CD4-positive, alpha-beta T cell (primary cell): ENCODE results near the gene ZNF100. TPM values are rescaled to one million over a fixed set of nuclear protein-coding genes. Genes with fewer than 3 reads are reported as not detected.

Source experiments
- ATAC-seq: fragments of 200-7000 bp; cut with Tn5 transposase; one replicate; pipeline ENCODE4 v1.10.0; 2022; ENCODE audit warnings: mild to moderate bottlenecking; ENCODE audit not compliant: poor library complexity
- CTCF ChIA-PET: fragments of 350-600 bp; sonication (Branson Sonifier 250); formaldehyde crosslinking; loops from one replicate; lab custom pipeline; 2021; ENCODE audit warnings: antibody characterized with exemption, inconsistent platforms; lab: Charles Lee
- POLR2A ChIA-PET: fragments of 350-600 bp; sonication (Branson Sonifier 250); formaldehyde crosslinking; loops from one replicate; lab custom pipeline; 2021; ENCODE audit warnings: antibody characterized with exemption, inconsistent platforms; lab: Charles Lee
- DNase-seq, 14 experiments: peaks; one replicate each; pipeline ENCODE4 v3.0.0-alpha.2; 2013 to 2020; ENCODE audit warnings: mixed read lengths in 2 of 14
- H3K27ac ChIP-seq, 2 donors: one replicate each; pipeline versions ENCODE4 v1.5.1 to v1.7.0; 2013; ENCODE audit warnings: low read length in 2 of 2, low read depth in 1 of 2, mild to moderate bottlenecking in 1 of 2
- H3K27me3 ChIP-seq, 2 experiments: 1 replicate in 1 of 2; 2 replicates in 1 of 2; pipeline versions ENCODE4 v1.6.1 to v1.7.0; 2013; ENCODE audit warnings: low read length in 2 of 2, control low read depth in 1 of 2, mild to moderate bottlenecking in 1 of 2, moderate library complexity in 1 of 2; ENCODE audit not compliant: insufficient read depth in 2 of 2, control insufficient read depth in 1 of 2
- H3K36me3 ChIP-seq: one replicate; pipeline ENCODE4 v1.6.1; 2013; ENCODE audit warnings: low read length, control low read depth; ENCODE audit not compliant: insufficient read depth
- H3K4me1 ChIP-seq: one replicate; pipeline ENCODE4 v1.6.1; 2013; ENCODE audit warnings: low read length, control low read depth; ENCODE audit not compliant: insufficient read depth
- H3K4me3 ChIP-seq: one replicate; pipeline ENCODE4 v1.5.1; 2013; ENCODE audit warnings: mild to moderate bottlenecking, low read length, moderate library complexity
- H3K9me3 ChIP-seq, 2 experiments: 1 replicate in 1 of 2; 2 replicates in 1 of 2; pipeline versions ENCODE4 v1.6.1 to v1.7.0; 2013; ENCODE audit warnings: low read length in 2 of 2, mild to moderate bottlenecking in 2 of 2, control low read depth in 1 of 2, moderate library complexity in 1 of 2; ENCODE audit not compliant: control insufficient read depth in 1 of 2, insufficient read depth in 1 of 2
- H3K27ac Mint-ChIP-seq: one replicate; pipeline ENCODE4 v1.8.0; 2020; ENCODE audit warnings: mixed read lengths
- H3K27me3 Mint-ChIP-seq: one replicate; pipeline ENCODE4 v1.8.0; 2021; ENCODE audit warnings: mixed read lengths
- H3K36me3 Mint-ChIP-seq: one replicate; pipeline ENCODE4 v1.8.0; 2021; ENCODE audit warnings: low read depth, mixed read lengths
- H3K4me1 Mint-ChIP-seq: one replicate; pipeline ENCODE4 v1.8.0; 2021; ENCODE audit warnings: low read depth, mixed read lengths
- H3K4me3 Mint-ChIP-seq: one replicate; pipeline ENCODE4 v1.8.0; 2020; ENCODE audit warnings: mild to moderate bottlenecking, mixed read lengths
- H3K9me3 Mint-ChIP-seq: one replicate; pipeline ENCODE4 v1.8.0; 2020; ENCODE audit warnings: mixed read lengths
- CTCF ChIP-seq: fragments of 200-600 bp; IDR thresholded peaks from one replicate; pipeline ENCODE4 v1.8.0; 2022; ENCODE audit warnings: antibody characterized with exemption, mild to moderate bottlenecking
- intact Hi-C, 2 experiments: fragments of 100-400 bp; cut with DNase I in 1 of 2; cut with micrococcal nuclease in 1 of 2; formaldehyde crosslinking; loops; one replicate each; pipeline versions ENCODE4 v1.15.1 to v1.9.0; 2023 to 2025; cut with DNase I, micrococcal nuclease
- total RNA-seq, 174 experiments: library from RNA in 2 of 174; stranded (reverse) in 2 of 174; gene quantifications; one replicate each; pipeline ENCODE4 v1.2.3 and lab custom pipeline; 2021 to 2026

ZNF100 gene
- total RNA-seq, 2 experiments from 2014 or later = 10.8 to 11.0 TPM

- Histone ChIP-seq H3K27ac (no peak overlapping the region), H3K27me3 (no peaks in the 10 kb centered on the region), H3K4me1 (no peaks in the 10 kb centered on the region), H3K9me3 (no peaks in the 10 kb centered on the region), H3K4me3 (no peak overlapping the region), H3K36me3 (no peaks in the 10 kb centered on the region)
- POLR2A ChIA-PET = no interaction called here
- H3K36me3 Mint-ChIP-seq = no peaks in the 10 kb centered on the region
- TF ChIP-seq CTCF = no peak
- ATAC-seq (no peak), DNase-seq (no peak)
- intact Hi-C loops = no loop called here
- H3K4me1 Mint-ChIP-seq = no peaks in the 10 kb centered on the region
- CTCF ChIA-PET = no interaction called here
- no peaks in the 10 kb centered on the region for H3K27me3 Mint-ChIP-seq
- no peak overlapping the region for H3K4me3 Mint-ChIP-seq
- H3K27ac Mint-ChIP-seq = no peak overlapping the region
- no peaks in the 10 kb centered on the region for H3K9me3 Mint-ChIP-seq
Measured at GRCh38 chr19:21693399-21693798, 74.0 kb downstream of the ZNF100 start.

GRCh38 chr19:21691661-21692060, 75.7 kb downstream of the ZNF100 start:
- ATAC-seq = no peak
- Histone ChIP-seq H3K27me3 (no peaks in the 10 kb centered on the region), H3K4me3 (no peak overlapping the region), H3K9me3 (no peaks in the 10 kb centered on the region), H3K4me1 (no peaks in the 10 kb centered on the region), H3K36me3 (no peaks in the 10 kb centered on the region), H3K27ac (no peak overlapping the region)
- no peak for TF ChIP-seq CTCF
- intact Hi-C loops = no loop called here
- Mint-ChIP-seq H3K9me3 (no peaks in the 10 kb centered on the region), H3K27ac (no peak overlapping the region), H3K36me3 (no peaks in the 10 kb centered on the region), H3K4me1 (no peaks in the 10 kb centered on the region), H3K4me3 (no peak overlapping the region), H3K27me3 (no peaks in the 10 kb centered on the region)
- ChIA-PET CTCF (no interaction called here), POLR2A (interaction anchor here (0.8 kb wide), 1 partner anchor 123 kb away, joined by 4 read pairs; no protein-coding TSS in a partner anchor)
- DNase-seq = no peak

GRCh38 chr19:21688464-21688863, 78.9 kb downstream of the ZNF100 start:
- intact Hi-C loops = no loop called here
- no peak for DNase-seq
- Mint-ChIP-seq H3K4me1 (no peaks in the 10 kb centered on the region), H3K4me3 (no peak overlapping the region), H3K9me3 (no peaks in the 10 kb centered on the region), H3K27ac (no peak overlapping the region), H3K27me3 (no peaks in the 10 kb centered on the region), H3K36me3 (no peaks in the 10 kb centered on the region)
- H3K27ac ChIP-seq = no peak overlapping the region
- no peak overlapping the region for H3K4me3 ChIP-seq
- H3K4me1 ChIP-seq = no peaks in the 10 kb centered on the region
- ATAC-seq = no peak
- no peak for TF ChIP-seq CTCF
- POLR2A ChIA-PET = no interaction called here
- H3K9me3 ChIP-seq = no peaks in the 10 kb centered on the region
- CTCF ChIA-PET = no interaction called here
- no peaks in the 10 kb centered on the region for H3K36me3 ChIP-seq
- no peaks in the 10 kb centered on the region for H3K27me3 ChIP-seq
